Measurements from ENCODE around the gene PPARGC1A.

PPARGC1A gene

DNA sequence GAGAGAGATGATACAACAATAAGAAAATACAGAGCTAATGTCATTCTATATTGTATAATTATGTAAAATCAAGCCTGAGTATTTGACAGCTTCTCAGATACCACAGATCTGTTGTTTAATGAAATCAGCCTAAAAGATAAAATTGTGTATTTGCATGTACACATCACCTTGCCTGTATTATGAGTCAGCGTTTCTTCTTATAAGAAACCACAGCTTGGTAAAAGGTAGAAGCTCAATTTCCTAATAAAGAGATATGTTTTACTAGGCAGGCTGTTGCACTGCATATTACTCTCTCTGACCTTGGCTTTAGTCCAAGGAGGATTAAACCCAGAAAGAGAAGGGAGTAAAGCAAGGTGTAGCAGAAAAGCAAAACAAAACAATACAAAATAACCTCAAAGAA, 121.3 kb downstream of the PPARGC1A start:
- no peak for FAIRE-seq

DNA sequence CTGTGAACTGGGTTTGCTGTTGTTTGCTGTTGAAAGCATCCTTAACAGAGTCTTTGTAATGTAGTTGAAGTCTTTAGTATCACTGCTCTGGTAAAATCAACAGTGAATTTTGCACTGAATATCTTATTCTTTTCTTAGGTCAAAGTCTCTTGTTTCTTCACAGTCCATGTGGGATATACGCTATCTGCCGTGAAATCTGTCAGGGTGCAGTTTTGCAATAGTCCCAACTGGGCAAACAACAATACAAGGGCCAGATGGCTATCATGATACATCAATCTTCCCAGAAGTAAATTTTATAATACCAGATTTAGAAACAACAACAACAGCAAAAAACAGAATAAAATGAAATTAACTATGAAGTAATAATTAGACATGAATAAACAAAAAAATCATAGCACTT, 123.5 kb downstream of the PPARGC1A start:
- no peak for FAIRE-seq

- no peak for FAIRE-seq
These were observed 126.3 kb downstream of the PPARGC1A start for GRCh38 chr4:23763559-23763958.

DNA sequence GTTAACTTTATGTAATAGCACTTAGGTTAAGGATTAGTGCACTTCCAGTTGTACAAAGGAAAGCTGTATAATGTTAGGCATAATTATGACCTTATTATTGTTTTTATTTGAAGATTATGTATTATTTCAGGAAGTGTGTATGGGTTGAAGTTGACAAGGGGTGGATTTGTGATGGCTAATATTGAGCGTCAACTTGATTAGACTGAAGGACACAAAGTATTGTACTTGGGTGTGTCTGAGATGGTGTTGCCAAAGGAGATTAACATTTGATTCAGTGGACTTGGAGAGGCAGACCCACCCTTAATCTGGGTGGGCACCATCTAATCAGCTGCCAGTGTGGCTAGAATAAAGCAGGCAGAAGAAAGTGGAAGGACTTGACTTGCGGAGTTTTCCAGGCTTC, 127.3 kb downstream of the PPARGC1A start:
- FAIRE-seq, result no peak

DNA sequence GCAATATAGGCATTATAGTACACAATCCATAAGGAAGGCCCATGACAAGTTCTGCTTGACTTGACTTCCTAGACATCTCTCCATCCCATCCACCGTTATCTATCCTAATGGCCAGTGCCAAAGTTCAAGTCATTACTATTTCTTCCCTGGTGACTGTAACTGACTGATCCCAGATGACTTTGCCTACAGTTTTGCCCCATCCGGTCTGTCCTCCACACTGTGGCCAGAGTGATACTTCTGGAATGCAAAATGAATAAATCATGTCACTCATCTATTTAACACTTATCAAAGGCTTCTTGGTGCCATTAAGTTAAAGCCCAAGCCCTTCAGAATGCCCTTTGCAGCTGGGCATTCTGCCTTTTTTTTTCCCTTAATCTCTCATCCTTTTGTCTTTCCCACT, 130.8 kb downstream of the PPARGC1A start:
- FAIRE-seq, result no peak

DNA sequence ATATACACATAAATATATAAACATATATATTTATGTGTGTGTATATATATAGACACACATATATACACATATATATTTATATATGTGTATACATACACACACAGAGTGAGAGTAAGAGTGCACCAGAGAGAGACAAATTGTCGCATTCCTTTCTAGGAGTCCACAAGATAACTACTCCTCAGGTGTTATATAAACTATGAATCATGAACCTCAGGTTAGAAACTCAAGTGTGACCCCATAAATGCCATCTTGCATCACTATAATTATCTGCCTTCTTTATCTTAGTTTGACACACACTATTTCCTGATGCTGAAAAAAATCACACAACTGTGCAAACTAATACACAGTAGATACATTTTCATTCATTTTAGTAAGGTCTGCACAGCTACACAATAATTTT, 135.2 kb downstream of the PPARGC1A start:
- FAIRE-seq, result no peak

GRCh38 chr4:23750125-23750524, 139.7 kb downstream of the PPARGC1A start:
- FAIRE-seq, result no peak

- FAIRE-seq, result no peak
These were observed 142.5 kb downstream of the PPARGC1A start for GRCh38 chr4:23747281-23747735.

GRCh38 chr4:23746672-23747071, 143.2 kb downstream of the PPARGC1A start:
- FAIRE-seq, result no peak

DNA sequence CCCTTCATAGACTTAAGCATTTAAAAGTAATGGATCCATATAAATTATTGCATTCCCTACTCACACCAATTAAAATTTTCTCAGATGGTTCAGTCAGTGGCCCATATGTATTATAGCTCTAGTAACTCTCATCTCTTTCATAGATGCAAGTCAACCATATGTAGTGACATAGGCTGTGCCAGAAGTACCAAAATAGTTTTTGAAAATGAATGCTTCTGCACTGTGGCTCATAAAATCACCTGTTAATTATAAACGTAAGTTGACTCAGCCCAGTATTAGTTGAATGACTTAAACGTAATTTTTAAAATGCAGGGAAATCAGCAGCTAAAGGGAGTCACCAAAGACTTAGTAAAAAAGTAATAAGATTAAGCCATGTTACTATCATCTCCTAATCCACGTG, 143.8 kb downstream of the PPARGC1A start:
- FAIRE-seq, result no peak

DNA sequence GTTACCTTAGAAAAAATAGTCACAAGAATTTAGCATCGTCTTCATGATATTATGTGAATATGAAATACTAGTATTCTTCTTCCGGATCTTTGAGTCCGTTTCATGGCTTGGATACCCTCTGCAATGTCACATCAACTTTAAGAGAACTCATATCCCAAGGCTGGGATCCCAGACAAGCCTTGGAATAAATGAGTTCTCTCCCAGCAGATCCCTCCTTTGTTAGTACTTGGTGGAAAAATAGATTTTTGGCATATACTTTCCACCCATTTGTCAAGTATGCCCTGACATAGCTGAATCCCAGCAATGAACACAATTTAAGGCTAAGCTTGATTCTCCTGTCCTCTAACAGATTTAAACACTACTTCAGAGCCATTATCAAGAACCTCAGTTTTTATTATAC, 144.5 kb downstream of the PPARGC1A start:
- FAIRE-seq, result no peak

All from TTC549 (cell line).